22Rv1 (cell line): ENCODE data around the gene RNU1-2.
"Not testable (repeated sequence)": the region's sequence is repeated elsewhere in the genome, so short reads cannot be mapped to it uniquely, and the experiment has no call there.

Source experiments
- CTCF ChIP-seq: fragments of 450-650 bp; IDR thresholded peaks from 2 replicates; pipeline ENCODE4 v1.5.1; 2017; ENCODE audit warnings: mild to moderate bottlenecking
- ZFX ChIP-seq: fragments of 450-650 bp; IDR thresholded peaks from 2 replicates; pipeline ENCODE4 v1.6.1; 2017; ENCODE audit warnings: antibody characterized with exemption, borderline replicate concordance

GRCh38 chr1:16895233-16895597 lies 565 bp upstream of the RNU1-2 start:
- TF ChIP-seq CTCF, ZFX: not testable (repeated sequence)
